ENCODE measurements around the gene CCDC171.

DNA sequence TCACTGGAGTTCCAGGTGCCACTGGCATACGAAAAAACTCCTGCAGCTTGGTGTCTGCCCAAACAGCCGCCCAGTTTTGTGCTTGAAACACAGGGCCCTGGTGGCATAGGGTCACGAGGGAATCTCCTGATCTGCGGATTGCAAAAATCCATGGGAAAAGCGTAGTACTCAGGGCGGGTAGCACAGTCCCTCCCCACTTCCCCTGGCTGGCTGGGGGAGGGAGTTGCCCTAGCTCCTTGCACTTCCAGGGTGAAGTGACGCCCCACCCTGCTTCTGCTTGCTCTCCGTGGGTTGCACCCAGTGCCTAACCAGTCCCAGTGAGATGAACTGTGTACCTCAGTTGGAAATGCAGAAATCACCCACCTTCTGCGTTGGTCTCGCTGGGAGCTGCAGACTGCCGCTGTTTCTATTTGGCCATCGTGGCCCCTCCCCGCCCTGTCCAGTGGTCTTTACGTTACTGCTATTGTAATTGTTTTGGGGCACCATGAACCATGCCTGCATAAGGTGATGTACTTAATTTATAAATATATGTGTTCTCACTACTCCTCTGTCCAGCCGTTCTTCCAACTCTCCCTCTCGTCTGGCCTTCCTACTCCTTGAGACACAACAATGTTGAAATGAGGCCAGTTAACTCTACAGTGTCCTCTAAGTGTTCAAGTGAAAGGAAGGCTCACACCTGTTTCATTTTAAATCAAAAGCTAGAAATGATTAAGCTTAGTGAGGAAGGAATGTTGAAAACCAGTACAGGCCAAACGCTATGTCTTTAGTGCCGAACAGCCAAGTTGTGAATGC lies 65.9 kb downstream of the CCDC171 start:
- no peak for TF ChIP-seq POLR2AphosphoS5 (IDR thresholded peaks at IDR 0.05; ENCODE audit: insufficient read depth in 1 of 2, low read depth in 1 of 2)
- no peak for TF ChIP-seq POLR2A (IDR thresholded peaks at IDR 0.05)
- TF ChIP-seq, protein P1, sequence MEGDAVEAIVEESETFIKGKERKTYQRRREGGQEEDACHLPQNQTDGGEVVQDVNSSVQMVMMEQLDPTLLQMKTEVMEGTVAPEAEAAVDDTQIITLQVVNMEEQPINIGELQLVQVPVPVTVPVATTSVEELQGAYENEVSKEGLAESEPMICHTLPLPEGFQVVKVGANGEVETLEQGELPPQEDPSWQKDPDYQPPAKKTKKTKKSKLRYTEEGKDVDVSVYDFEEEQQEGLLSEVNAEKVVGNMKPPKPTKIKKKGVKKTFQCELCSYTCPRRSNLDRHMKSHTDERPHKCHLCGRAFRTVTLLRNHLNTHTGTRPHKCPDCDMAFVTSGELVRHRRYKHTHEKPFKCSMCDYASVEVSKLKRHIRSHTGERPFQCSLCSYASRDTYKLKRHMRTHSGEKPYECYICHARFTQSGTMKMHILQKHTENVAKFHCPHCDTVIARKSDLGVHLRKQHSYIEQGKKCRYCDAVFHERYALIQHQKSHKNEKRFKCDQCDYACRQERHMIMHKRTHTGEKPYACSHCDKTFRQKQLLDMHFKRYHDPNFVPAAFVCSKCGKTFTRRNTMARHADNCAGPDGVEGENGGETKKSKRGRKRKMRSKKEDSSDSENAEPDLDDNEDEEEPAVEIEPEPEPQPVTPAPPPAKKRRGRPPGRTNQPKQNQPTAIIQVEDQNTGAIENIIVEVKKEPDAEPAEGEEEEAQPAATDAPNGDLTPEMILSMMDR (IDR thresholded peaks at IDR 0.05) = no peak
